HG03565 (cell line): ENCODE results near the gene WRNIP1.

Experiments
- ATAC-seq: cut with Tn5 transposase; IDR thresholded peaks from one replicate; pipeline ENCODE4 v1.9.1; 2021; ENCODE audit warnings: mild to moderate bottlenecking, moderate library complexity; ENCODE audit not compliant: unreplicated experiment

The WRNIP1 gene

GRCh38 chr6:2740581-2740980 lies 24.6 kb upstream of the WRNIP1 start:
- ATAC-seq: no peak

DNA sequence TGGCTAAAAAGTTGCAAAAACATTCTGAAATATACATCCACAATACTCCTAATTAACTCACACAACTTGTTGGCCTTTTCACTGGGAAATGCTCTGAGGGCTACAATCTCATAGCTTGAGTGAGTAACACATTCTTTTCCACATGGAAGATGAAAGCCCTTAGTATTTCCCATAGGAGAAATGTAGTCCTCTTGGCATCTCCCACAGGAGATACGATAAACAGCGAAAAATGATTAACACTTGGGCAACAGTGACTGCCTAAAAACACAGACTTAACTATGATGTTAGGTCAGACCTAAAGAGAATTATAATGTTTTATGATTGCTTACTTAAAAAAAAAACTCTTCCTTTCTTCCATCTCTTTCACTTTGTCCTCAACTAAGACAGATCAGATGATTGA lies 23.4 kb upstream of the WRNIP1 start:
- ATAC-seq: no peak

DNA sequence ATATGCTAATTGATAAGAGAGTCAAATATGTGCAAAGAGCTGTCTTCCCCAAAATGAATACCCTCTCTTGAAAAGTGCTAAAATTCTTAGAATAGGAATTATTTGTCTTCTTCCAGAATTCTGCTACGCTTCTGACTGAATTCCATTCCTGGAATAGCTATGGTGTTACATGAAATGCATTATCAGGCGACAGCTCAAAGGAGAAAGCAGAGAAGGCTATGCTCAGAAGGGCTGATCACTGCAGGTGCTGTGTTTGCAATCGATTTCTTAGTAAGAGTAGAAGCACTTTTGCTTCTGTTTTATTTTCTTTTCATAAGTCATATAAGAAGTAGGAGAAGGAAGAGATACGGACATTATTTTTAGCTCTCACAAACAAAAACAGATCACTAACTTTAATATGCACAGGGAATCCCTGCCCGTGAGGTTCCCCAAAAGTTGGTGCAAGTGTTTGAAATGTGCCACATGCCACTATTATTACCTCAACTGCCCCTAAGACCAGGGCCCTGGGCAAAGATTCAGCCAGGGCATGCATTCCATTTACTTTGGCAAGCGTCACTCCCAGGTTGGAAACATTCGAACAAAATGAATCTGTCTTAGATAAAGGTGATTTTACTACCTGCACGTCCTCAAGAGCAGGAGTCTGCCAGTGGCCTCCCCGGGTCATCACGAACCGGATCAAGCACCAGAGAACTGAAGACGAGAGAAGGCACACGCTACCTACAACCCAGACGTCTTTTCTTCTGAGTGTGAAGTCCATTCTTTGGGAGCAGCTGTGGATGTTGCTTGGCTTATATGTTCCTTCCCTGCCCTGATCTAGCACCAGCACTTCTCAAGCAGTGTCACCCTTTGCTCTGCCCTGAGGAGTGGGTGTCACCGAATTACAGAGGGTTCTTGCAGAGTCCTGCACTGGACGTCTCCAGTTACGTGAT lies 21.6 kb upstream of the WRNIP1 start:
- no peak for ATAC-seq

DNA sequence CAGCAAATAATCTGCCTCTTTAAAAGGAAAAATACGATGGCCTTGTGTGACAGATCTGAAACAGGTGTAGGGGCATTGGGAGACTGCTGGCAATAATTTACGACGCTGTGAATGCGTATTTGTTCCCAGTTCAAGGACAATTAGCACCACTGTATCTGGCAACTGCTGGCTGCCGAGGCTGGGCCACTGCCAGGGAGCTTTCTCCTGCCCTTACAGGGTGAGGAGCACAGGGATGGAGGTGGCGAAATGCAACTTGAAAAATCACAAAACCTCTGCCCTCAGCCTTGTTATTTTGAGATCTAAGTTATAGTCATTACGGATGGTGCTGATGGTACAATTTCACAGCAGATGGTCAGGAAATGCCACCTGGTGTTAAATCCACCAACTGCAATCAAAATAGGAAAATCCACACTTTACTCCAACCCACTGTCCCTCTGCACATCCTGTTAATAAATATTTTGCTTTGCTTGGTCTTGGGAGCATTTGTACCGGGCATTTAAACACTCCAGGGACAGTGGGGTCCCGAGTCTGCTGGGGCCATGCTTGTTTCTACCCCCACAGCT lies 20.9 kb upstream of the WRNIP1 start:
- no peak for ATAC-seq

- no peak for ATAC-seq
These were observed 20.4 kb upstream of the WRNIP1 start for GRCh38 chr6:2744778-2745177.

- no peak for ATAC-seq
These were observed 19.9 kb upstream of the WRNIP1 start for GRCh38 chr6:2745246-2745645.

DNA sequence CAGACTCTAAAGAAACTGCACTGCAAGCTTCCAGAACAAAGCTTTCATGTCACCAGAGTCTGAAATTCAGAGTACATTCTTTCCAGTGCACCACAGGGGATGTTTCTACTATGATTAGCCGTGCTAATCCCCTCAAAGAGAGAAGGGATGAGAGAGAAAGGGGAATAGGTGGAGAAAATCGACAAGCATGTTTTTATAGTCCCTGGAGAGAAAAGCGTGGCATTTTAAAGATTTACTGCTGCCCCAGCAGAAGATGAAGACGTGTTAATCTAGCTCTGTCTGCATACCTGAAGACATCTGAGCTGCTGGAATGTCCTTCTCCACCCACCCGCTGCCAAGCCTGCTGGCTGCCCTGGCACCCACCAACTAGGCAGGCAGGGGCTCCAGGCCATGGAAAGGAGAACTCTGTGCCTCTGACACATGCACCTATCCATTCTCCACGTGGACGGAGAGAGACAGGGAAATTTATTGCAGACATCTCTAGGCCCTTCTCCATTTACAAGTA lies 18.6 kb upstream of the WRNIP1 start:
- no peak for ATAC-seq

DNA sequence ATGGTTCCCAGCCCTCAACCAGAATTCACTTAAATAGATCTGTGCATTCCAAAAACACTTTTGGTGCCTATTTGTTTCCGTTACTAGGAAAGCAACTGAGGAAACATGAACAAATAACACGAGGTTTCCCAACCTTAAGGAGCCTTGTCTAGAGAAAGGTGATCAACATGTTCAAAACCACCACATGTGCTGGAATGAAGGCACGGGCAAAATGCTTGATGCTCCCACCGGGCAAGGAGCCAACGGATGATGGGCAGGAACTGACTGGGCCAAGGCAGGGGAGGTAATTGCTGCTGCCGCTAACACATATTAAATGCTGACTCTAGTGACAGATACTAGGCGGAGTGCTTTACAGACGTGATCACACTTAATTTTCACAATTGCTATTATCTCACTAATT lies 17.0 kb upstream of the WRNIP1 start:
- ATAC-seq: no peak

- ATAC-seq: no peak
These were observed 15.1 kb upstream of the WRNIP1 start for GRCh38 chr6:2749969-2750600.

GRCh38 chr6:2750832-2751231 lies 14.4 kb upstream of the WRNIP1 start, which contains the start of gene MYLK4:
MYLK4 (minus strand) TSS chr6:2750922; CDS start chr6:2749294, 1,628 bp downstream.
- ATAC-seq: no peak

DNA sequence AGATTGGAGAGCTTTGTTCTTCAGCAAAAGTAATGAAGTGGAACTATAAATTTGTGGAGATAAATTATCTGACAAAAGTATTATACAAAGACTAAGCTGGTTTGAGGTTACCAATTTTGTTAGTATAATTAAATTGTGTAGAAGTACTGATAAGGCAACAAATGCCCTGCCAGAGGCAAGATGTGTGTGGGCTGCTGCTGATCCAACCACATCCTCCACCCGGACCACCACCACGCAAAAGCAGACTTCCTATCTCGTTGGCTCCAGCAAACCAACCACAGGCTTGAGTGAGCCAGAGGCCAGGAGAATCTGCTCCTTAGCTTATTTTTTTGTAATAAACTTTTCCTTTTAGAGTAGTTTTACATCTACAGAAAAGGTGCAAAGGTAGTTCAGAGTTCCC lies 13.3 kb upstream of the WRNIP1 start:
- no peak for ATAC-seq

DNA sequence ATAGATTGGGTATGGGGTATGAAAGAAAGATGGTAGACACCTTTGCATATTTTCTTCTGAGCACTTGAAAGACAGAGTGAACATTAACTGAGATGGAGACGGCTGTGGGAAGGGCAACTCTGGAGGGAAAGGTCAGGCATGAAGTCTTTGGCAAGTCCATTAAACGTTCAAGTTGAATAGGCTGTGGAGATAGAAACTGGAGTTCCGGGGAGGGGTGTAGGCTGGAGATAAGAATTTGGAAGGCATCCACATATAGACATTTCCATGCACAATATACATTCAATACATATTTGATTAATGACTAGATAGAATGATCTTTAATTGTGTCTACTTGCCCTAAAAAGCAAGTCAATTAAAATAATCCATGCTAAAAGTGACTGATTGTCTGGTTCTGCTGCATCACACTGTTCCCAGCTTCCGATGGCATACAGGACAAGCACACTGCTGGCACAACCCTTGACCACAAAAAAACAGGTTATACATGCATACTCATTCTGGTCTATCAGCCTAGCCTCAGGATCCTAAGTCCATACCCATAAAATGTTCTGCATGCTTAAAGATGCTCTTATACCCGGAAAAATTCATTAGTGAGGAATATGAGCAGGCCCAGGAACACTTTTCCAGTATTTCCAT lies 12.6 kb upstream of the WRNIP1 start:
- no peak for ATAC-seq

DNA sequence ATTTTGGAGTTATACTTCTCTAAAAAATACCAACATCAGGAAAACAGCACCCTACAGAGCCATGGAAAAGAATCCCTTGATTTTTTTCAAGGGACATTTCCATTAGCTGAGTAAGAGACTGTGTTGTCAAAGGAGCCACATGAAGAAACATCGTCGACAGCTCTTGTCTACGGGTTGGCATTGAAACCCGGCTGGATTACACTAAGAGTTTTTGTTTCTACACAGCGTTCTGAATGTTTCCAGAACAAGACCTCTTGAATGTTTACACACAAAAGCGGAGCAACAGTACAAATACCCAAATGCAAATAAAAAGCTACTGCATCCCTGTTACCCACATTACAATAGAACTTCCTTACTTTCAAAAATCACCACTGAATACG lies 12.1 kb upstream of the WRNIP1 start:
- no peak for ATAC-seq

GRCh38 chr6:2753743-2754142 lies 11.4 kb upstream of the WRNIP1 start:
- ATAC-seq: no peak

- no peak for ATAC-seq
These were observed 10.8 kb upstream of the WRNIP1 start for GRCh38 chr6:2754393-2754792.

GRCh38 chr6:2754911-2755310 lies 10.3 kb upstream of the WRNIP1 start:
- no peak for ATAC-seq

- ATAC-seq: no peak
These were observed 9.7 kb upstream of the WRNIP1 start for GRCh38 chr6:2755456-2755855.

DNA sequence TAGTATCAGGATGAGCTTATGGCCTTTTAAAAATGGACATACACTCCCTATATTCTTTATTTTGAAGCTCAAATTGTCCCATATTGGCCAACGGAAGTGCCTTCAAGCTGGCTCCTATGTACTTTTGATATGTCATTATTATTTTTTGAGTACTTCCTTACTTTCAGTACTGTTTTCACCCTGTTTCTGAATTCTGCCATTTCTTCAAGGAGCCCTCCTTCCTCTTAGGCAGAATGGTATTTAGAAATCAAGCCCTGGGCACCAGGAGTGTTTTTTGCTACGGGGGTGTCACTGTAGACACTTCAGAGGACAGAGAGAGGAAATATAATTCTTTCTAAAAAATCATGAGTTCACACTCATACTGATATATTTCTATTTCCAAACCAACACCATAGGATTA lies 9.0 kb upstream of the WRNIP1 start:
- ATAC-seq: no peak

DNA sequence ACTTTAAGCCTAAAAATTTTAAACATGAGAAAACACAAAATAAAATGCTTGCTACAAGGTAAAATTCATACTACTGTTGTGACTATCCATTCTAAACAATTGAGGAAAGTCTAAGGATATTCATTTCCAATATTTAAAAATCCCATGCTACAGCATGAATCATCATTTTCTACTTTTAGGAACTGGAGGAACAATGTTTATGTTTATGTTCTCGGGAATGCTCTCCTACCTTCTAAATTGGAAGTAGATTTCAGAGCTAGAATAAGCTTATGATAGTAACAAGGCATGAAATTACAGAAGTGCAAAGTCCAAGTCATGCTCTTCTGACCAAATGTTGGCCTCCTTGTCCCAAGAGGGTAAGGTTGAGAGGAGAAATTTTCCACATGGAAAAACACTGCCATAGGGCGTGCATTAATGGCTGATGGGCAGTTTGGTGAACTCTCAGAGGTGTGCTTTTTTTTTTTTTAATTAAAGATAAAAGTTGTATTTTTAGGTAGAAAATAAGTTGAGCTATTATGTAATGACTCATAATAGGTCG lies 8.4 kb upstream of the WRNIP1 start:
- no peak for ATAC-seq

- no peak for ATAC-seq
These were observed 6.2 kb upstream of the WRNIP1 start for GRCh38 chr6:2758980-2759379.
